GM23338 (cell line): ENCODE data around the gene PGAP3.

Experiments
- CREB1 ChIP-seq: fragments of 250-450 bp; sonication (Bioruptor Pico); IDR thresholded peaks from 2 replicates; pipeline ENCODE4 v1.5.0; 2020; ENCODE audit warnings: low read depth, mild to moderate bottlenecking, moderate library complexity
- ETS1 ChIP-seq: IDR thresholded peaks from 2 replicates; pipeline ENCODE4 v1.6.1; 2016; ENCODE audit warnings: antibody characterized with exemption
- EZH2 ChIP-seq: fragments of 200-600 bp; sonication (generic); IDR thresholded peaks from one replicate; pipeline ENCODE4 v1.8.0; 2017; ENCODE audit warnings: antibody characterized with exemption, mild to moderate bottlenecking, low read depth; ENCODE audit not compliant: unreplicated experiment
- EZH2phosphoT487 ChIP-seq: fragments of 200-600 bp; sonication (generic); IDR thresholded peaks from one replicate; pipeline ENCODE4 v1.8.1; 2018; ENCODE audit warnings: antibody characterized with exemption; ENCODE audit not compliant: unreplicated experiment
- JUNB ChIP-seq: IDR thresholded peaks from one replicate; pipeline ENCODE4 v1.6.1; 2016; ENCODE audit warnings: antibody characterized with exemption; ENCODE audit not compliant: unreplicated experiment
- NANOG ChIP-seq: IDR thresholded peaks from 2 replicates; pipeline ENCODE4 v1.6.1; 2016; ENCODE audit warnings: antibody characterized with exemption, borderline replicate concordance
- POLR2AphosphoS5 ChIP-seq: IDR thresholded peaks from 2 replicates; pipeline ENCODE4 v1.6.1; 2016; ENCODE audit warnings: antibody characterized with exemption, low read depth
- STAT1 ChIP-seq: IDR thresholded peaks from one replicate; pipeline ENCODE4 v1.6.1; 2016; ENCODE audit warnings: antibody characterized with exemption; ENCODE audit not compliant: unreplicated experiment
- ZNF331 ChIP-seq: fragments of 250-450 bp; sonication (Bioruptor Pico); IDR thresholded peaks from 2 replicates; pipeline ENCODE4 v1.5.0; 2020; ENCODE audit warnings: low read depth, mild to moderate bottlenecking, moderate library complexity
- TF ChIP-seq, protein P1 (sequence below), 2 experiments: fragments of 200-600 bp in 1 of 2; sonication (generic) in 1 of 2; conservative IDR thresholded peaks; 2 replicates each; pipeline versions ENCODE4 v1.5.1 to v1.6.1; 2016 to 2017; ENCODE audit warnings: antibody characterized with exemption in 2 of 2, low read depth in 2 of 2, mild to moderate bottlenecking in 2 of 2, moderate library complexity in 1 of 2
- TF ChIP-seq, protein P2 (sequence below): IDR thresholded peaks from one replicate; pipeline ENCODE4 v1.6.1; 2018; ENCODE audit warnings: antibody characterized with exemption; ENCODE audit not compliant: unreplicated experiment
- TF ChIP-seq, protein P3 (sequence below): fragments of 250-450 bp; sonication (Bioruptor Pico); IDR thresholded peaks from 2 replicates; pipeline ENCODE4 v1.5.0; 2020; ENCODE audit warnings: mild to moderate bottlenecking, moderate library complexity

- TF ChIP-seq, protein P1, sequence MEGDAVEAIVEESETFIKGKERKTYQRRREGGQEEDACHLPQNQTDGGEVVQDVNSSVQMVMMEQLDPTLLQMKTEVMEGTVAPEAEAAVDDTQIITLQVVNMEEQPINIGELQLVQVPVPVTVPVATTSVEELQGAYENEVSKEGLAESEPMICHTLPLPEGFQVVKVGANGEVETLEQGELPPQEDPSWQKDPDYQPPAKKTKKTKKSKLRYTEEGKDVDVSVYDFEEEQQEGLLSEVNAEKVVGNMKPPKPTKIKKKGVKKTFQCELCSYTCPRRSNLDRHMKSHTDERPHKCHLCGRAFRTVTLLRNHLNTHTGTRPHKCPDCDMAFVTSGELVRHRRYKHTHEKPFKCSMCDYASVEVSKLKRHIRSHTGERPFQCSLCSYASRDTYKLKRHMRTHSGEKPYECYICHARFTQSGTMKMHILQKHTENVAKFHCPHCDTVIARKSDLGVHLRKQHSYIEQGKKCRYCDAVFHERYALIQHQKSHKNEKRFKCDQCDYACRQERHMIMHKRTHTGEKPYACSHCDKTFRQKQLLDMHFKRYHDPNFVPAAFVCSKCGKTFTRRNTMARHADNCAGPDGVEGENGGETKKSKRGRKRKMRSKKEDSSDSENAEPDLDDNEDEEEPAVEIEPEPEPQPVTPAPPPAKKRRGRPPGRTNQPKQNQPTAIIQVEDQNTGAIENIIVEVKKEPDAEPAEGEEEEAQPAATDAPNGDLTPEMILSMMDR (conservative IDR thresholded peaks at IDR 0.05; ENCODE audit: low read depth in 2 of 2): 0 out of 4 replicates have a peak, but pooled peaks of 1 of the 2 experiments have one; percentile 12
- TF ChIP-seq EZH2phosphoT487: no peak
- TF ChIP-seq EZH2: no peak
- TF ChIP-seq ETS1: peak; percentile 75; the same call in 1 of the 2 replicates
- no peak for TF ChIP-seq CREB1
- TF ChIP-seq POLR2AphosphoS5: peak; percentile 72; the same call in 1 of the 2 replicates
- no peak for TF ChIP-seq JUNB
- no peak for TF ChIP-seq STAT1
- TF ChIP-seq NANOG: peak; percentile 94
- TF ChIP-seq, protein P2, sequence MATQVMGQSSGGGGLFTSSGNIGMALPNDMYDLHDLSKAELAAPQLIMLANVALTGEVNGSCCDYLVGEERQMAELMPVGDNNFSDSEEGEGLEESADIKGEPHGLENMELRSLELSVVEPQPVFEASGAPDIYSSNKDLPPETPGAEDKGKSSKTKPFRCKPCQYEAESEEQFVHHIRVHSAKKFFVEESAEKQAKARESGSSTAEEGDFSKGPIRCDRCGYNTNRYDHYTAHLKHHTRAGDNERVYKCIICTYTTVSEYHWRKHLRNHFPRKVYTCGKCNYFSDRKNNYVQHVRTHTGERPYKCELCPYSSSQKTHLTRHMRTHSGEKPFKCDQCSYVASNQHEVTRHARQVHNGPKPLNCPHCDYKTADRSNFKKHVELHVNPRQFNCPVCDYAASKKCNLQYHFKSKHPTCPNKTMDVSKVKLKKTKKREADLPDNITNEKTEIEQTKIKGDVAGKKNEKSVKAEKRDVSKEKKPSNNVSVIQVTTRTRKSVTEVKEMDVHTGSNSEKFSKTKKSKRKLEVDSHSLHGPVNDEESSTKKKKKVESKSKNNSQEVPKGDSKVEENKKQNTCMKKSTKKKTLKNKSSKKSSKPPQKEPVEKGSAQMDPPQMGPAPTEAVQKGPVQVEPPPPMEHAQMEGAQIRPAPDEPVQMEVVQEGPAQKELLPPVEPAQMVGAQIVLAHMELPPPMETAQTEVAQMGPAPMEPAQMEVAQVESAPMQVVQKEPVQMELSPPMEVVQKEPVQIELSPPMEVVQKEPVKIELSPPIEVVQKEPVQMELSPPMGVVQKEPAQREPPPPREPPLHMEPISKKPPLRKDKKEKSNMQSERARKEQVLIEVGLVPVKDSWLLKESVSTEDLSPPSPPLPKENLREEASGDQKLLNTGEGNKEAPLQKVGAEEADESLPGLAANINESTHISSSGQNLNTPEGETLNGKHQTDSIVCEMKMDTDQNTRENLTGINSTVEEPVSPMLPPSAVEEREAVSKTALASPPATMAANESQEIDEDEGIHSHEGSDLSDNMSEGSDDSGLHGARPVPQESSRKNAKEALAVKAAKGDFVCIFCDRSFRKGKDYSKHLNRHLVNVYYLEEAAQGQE: no peak
- TF ChIP-seq, protein P3, sequence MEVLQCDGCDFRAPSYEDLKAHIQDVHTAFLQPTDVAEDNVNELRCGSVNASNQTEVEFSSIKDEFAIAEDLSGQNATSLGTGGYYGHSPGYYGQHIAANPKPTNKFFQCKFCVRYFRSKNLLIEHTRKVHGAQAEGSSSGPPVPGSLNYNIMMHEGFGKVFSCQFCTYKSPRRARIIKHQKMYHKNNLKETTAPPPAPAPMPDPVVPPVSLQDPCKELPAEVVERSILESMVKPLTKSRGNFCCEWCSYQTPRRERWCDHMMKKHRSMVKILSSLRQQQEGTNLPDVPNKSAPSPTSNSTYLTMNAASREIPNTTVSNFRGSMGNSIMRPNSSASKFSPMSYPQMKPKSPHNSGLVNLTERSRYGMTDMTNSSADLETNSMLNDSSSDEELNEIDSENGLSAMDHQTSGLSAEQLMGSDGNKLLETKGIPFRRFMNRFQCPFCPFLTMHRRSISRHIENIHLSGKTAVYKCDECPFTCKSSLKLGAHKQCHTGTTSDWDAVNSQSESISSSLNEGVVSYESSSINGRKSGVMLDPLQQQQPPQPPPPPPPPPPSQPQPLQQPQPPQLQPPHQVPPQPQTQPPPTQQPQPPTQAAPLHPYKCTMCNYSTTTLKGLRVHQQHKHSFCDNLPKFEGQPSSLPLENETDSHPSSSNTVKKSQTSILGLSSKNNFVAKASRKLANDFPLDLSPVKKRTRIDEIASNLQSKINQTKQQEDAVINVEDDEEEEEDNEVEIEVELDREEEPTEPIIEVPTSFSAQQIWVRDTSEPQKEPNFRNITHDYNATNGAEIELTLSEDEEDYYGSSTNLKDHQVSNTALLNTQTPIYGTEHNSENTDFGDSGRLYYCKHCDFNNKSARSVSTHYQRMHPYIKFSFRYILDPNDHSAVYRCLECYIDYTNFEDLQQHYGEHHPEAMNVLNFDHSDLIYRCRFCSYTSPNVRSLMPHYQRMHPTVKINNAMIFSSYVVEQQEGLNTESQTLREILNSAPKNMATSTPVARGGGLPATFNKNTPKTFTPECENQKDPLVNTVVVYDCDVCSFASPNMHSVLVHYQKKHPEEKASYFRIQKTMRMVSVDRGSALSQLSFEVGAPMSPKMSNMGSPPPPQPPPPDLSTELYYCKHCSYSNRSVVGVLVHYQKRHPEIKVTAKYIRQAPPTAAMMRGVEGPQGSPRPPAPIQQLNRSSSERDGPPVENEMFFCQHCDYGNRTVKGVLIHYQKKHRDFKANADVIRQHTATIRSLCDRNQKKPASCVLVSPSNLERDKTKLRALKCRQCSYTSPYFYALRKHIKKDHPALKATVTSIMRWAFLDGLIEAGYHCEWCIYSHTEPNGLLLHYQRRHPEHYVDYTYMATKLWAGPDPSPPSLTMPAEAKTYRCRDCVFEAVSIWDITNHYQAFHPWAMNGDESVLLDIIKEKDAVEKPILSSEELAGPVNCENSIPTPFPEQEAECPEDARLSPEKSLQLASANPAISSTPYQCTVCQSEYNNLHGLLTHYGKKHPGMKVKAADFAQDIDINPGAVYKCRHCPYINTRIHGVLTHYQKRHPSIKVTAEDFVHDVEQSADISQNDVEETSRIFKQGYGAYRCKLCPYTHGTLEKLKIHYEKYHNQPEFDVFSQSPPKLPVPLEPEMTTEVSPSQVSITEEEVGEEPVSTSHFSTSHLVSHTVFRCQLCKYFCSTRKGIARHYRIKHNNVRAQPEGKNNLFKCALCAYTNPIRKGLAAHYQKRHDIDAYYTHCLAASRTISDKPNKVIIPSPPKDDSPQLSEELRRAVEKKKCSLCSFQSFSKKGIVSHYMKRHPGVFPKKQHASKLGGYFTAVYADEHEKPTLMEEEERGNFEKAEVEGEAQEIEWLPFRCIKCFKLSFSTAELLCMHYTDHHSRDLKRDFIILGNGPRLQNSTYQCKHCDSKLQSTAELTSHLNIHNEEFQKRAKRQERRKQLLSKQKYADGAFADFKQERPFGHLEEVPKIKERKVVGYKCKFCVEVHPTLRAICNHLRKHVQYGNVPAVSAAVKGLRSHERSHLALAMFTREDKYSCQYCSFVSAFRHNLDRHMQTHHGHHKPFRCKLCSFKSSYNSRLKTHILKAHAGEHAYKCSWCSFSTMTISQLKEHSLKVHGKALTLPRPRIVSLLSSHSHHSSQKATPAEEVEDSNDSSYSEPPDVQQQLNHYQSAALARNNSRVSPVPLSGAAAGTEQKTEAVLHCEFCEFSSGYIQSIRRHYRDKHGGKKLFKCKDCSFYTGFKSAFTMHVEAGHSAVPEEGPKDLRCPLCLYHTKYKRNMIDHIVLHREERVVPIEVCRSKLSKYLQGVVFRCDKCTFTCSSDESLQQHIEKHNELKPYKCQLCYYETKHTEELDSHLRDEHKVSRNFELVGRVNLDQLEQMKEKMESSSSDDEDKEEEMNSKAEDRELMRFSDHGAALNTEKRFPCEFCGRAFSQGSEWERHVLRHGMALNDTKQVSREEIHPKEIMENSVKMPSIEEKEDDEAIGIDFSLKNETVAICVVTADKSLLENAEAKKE: no peak
- no peak for TF ChIP-seq ZNF331 (CRISPR knock-in tag)
These were observed at the start of gene PGAP3 for GRCh38 chr17:39687546-39688474.
